ENCODE data around the gene DNAJA3.

GRCh38 chr16:4376126-4376892, 49.4 kb upstream of the DNAJA3 start:
- TF ChIP-seq POLR2AphosphoS5 (IDR thresholded peaks at IDR 0.05) (peak; percentile 73), CTCF (IDR thresholded peaks at IDR 0.05) (no peak)
